ENCODE measurements around the gene SYF2.

- no peak for TF ChIP-seq CTCF (IDR thresholded peaks at IDR 0.05; ENCODE audit: low read length)
- TF ChIP-seq EZH2 (optimal IDR thresholded peaks at IDR 0.05; ENCODE audit: low read depth, low read length) = no peak
These were observed at the start of gene SYF2 for GRCh38 chr1:25232027-25232865.
